HG03135 (cell line): Measurements from ENCODE around the gene COL11A1.
"Not testable (repeated sequence)": the region's sequence is repeated elsewhere in the genome, so short reads cannot be mapped to it uniquely, and the experiment has no call there.

Source experiments
- ATAC-seq: cut with Tn5 transposase; IDR thresholded peaks from one replicate; pipeline ENCODE4 v1.9.1; 2021; ENCODE audit warnings: mild to moderate bottlenecking, moderate library complexity; ENCODE audit not compliant: unreplicated experiment

Gene COL11A1

GRCh38 chr1:103108376-103109150 is at the start of gene COL11A1:
TSS of gene COL11A1 (minus strand) at chr1:103108522. CDS start at chr1:103108178, 344 bp downstream.
- no peak for ATAC-seq

DNA sequence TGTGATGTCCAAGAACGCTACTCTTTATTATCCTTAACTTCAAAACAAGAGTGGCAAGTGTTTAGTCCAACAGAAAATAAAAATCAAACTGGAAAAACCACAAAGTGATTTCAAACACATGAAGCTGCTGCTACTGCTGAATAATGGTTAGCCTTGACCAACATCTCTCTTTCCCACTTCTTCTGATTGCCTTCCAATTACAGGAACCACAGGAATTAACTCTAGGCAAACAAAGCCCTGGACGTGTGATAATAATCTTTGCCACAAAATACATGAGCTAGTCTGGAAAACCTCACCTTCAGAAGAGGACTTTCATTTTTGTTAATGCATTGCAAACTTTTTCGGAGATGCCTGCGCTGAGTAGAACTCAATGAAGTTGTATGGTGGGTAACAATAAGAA is 48.6 kb upstream of the COL11A1 start:
- ATAC-seq, result no peak

DNA sequence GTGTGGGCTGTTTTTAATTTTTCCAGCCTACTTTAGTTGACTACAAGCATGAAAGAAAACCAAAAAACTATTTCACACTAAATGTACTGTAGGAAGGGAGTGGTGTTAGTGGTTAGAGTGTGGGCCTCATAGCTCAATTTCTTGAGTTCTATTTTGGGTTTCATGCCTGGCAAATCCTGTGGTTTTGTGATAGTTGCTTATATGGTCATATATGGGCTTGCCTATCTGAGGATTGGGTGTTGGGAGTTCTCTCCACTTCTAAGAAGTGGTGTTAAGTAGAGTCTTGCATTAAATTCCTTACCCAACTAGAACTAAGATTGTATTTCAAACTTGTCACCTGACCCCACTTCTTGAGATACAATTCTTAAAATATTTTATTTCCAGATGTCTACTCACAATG is 37.8 kb upstream of the COL11A1 start:
- no peak for ATAC-seq

DNA sequence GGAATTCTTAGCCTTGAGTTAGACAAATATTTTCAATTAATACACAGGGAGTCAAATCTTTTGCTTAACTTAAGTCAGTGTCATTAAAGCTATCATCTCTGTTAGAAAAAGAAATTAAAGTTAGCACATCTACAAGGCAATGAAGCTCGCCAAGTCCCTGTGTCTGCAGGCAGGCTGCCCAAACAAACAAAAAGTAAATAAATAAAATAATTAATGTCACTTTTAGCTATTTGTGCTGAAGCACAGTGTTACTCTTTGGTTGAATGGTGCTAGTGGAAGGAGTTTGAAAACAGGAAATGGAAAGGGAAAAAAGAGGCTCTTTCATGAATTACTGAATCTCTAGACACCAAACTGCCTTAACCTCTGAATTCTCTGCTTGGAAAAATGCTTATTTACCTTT is 37.1 kb upstream of the COL11A1 start:
- no peak for ATAC-seq

- ATAC-seq, result no peak
These were observed 36.4 kb upstream of the COL11A1 start for GRCh38 chr1:103144681-103145080.

DNA sequence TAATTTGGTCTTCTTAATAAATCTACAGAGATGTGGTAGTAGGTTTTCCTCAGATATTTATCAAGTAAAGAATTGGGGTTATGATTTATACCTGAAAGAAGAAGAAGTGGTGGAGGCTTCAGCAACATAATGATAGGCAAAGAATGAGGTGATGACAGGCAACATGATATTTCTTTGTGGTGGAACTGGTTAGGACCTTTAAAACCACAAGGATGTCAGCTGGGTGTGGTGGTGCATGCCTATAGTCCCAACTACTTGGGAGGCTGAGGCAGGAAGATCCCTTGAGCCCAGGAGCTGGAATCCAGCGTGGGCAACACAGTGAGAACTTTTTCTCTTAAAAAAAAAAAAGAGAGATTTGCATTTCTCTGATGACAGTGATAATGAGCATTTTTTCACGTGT is 34.1 kb upstream of the COL11A1 start:
- no peak for ATAC-seq

- ATAC-seq, result no peak
These were observed 21.5 kb upstream of the COL11A1 start for GRCh38 chr1:103129796-103130195.

DNA sequence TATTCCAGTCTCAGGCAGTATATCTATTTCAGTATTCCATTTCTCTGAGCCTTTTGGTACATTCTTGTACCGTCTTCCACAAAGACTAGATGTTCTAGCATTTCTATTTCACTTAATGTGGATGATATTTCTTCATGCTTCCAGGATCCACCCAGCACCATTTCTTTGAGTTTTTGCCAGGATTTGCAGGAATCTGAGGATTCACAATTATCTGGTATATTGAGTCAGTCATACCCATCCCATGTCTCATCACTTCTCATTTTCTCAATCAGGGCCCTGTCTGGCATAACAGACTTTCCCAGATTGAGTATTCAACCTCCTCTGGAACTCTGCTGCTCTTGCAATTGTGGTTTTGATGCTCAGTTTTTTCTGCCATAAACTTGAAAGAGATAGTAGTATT is 20.9 kb upstream of the COL11A1 start:
- no peak for ATAC-seq

GRCh38 chr1:103128256-103128655 is 19.9 kb upstream of the COL11A1 start:
- ATAC-seq, result not testable (repeated sequence)

GRCh38 chr1:103125219-103125618 is 16.9 kb upstream of the COL11A1 start:
- no peak for ATAC-seq

DNA sequence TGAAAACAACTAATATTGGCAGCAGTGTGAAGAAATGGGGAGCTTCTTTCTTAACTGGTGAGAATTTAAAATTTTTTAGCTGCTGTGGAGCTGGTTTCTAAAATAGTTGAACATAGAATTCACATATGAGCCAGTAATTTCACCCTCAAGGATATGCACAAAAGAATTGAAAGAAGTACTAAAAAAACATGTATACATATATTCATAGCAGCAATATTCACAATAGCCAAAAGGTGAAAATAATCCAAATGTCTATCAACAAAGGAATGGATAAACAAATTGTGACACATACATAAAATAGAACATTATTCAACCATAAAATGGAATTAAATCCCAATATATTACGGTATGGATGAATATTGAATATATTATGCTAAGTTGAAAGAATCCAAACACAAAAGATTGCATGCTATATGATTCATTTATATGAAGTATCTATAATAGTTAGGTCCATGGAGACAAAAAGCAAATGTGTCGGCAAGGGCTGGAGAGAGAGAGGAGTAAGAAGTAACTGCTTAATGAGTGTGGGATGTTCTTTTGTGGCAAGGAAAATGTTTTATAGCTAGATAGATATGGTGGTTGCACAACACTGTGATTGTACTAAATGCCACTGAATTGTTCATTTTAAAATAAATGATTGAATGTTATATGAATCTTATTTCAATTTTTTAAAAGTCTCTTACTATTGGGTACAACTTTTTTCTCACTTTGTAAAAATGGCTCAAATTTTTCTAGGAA is 14.8 kb upstream of the COL11A1 start:
- no peak for ATAC-seq

GRCh38 chr1:103120981-103121380 is 12.7 kb upstream of the COL11A1 start:
- no peak for ATAC-seq

DNA sequence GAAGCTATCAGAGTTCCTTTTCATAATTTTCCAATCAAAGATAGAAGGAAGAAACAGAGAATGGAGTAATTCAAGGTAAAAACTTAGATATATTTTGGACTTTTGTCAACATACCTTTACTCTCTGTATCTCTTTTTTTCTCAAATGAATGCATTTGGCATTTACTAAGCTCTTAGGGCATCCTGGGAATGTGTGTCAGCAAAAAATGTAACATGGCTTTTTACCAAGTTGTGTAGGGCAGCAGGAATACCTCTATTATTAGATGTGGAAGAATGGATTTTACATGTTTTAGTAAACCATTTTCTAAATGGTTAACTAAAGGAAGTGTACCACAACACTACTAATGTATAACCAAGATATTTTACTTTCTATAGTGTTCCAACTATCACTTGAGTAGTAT is 4.2 kb upstream of the COL11A1 start:
- ATAC-seq, result no peak

- ATAC-seq, result no peak
These were observed 3.6 kb upstream of the COL11A1 start for GRCh38 chr1:103111926-103112325.

GRCh38 chr1:103110701-103111100 is 2.4 kb upstream of the COL11A1 start:
- ATAC-seq, result no peak

DNA sequence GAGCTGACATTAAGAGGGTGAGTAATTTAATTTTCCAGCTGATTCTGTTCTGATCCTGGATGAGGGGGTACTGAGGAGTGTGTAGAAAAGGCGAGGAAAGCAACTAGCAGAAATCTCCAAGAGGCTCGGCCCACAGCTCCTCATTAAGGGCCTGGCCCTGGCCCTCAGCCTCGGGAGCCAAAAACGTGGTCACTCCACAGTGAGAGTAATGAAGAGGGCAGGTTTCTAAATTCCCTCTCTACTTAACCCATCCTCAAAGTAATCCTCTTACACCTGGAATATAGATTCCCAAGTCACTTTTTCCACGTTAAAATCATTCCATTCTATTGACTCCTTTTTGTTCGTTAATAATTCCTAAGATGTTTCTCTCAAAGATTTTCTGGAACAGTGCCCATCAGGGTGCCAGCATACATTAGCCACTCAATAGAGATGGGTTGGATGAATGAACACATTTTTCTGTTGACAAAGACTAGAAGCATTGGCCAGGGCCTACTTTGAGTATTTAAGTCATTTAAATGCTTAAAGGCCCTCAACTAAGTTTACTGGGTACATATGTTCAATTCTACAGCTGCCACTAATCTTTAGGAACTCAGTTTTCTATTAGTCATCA is 1.1 kb upstream of the COL11A1 start:
- ATAC-seq, result no peak

DNA sequence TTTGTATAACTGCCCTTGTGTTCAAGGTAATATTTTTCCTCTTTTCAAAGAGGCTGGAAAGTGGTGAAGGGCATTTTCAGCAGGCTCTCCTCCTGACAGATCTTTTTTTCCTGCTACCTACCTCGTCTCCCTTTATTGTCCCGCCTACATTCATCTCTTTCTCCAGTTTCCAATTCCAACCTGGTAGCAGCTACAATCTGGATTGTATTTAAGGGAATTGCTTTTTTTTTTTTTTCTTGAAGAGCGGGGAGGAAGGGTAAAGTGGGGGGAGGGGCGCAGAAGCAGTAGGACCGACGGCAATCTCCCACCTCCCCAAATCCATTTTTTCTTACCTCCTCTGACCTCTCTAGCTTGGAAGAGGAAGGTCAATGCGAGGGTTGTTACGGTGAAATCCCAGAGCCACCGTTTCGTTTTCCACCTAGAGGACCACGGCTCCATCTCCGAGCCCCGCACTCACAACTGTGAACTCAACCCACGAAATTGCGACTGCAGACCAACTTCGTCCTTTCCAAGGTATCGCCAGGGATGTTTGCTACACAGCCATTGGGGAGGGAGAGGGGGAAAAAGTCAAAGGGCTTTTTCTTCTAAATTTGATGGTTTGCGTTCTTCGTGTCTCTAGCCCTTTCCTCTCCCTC is 464 bp downstream of the COL11A1 start:
- ATAC-seq, result no peak

DNA sequence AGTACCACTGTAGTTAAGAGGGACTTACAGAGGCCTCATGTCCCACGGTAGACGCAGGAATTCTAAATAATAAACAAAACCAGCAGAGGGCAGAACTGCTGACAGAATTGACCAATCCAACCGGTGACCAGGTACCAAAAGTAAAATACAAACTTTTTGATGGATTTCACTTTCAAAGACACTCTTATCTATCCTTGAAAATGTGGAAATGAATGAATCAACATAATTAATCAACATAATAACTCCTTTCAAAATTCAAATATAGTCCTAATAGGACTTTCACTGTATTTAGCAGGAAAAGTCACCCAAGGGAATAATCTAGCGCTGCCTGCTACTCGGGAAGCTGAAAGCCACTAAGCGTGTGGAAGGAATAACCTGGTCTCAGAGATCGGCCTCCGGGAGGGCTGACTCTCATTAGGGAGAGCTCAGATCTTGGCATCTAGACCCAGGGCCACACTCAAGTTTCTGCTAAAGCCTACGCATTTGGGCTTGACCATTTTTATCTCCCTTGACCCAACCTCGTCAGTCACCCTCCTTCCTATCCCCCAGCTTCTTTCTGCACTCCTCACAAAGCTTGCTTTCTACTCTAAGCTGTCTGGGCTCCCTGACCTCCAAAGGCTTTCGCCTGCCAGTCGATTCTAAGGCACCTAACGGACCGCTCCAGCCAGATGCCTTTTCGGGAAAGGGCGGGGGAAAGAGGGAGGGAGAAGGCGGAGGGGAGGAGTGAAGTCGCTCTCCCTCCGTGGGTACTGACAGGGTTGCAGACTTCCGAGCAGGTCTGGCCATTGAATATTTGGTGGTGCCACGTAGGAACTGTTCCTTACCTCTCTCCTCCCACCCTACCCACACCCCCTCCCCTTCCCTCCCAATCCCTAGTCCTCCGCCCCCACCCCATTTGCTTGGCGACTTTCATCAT is 1.6 kb downstream of the COL11A1 start:
- peak; percentile 80 for ATAC-seq

- no peak for ATAC-seq
These were observed 6.9 kb downstream of the COL11A1 start for GRCh38 chr1:103101399-103101798.

- no peak for ATAC-seq
These were observed 19.1 kb downstream of the COL11A1 start for GRCh38 chr1:103089221-103089620.
